Suppressor macrophage (primary cell): ENCODE measurements around the gene MITF.

Source experiments
- DNase-seq, 4 experiments: peaks; one replicate each; pipeline ENCODE4 v3.0.0-alpha.2; 2020 to 2022

The MITF gene

GRCh38 chr3:69972672-69973071, 233.4 kb downstream of the MITF start:
- peak in 1 of 4 experiments; percentile 25 for DNase-seq

- no peak for DNase-seq
Measured at GRCh38 chr3:69976021-69976420, 236.8 kb downstream of the MITF start.

GRCh38 chr3:69983546-69984265, 244.4 kb downstream of the MITF start:
- peak; percentile 48 to 76 (median 64) for DNase-seq

- no peak for DNase-seq
Measured at GRCh38 chr3:69985266-69985665, 246.0 kb downstream of the MITF start.

- no peak for DNase-seq
Measured at GRCh38 chr3:69986419-69986818, 247.2 kb downstream of the MITF start.

GRCh38 chr3:69987833-69988232, 248.6 kb downstream of the MITF start:
- no peak for DNase-seq

GRCh38 chr3:69993757-69994156, 254.5 kb downstream of the MITF start:
- no peak for DNase-seq

- DNase-seq = peak; percentile 65 to 84 (median 72)
Measured at GRCh38 chr3:69994919-69995318, 255.7 kb downstream of the MITF start.

- DNase-seq = no peak
Measured at GRCh38 chr3:69997631-69998307, 258.5 kb downstream of the MITF start.

GRCh38 chr3:69998759-69999139, 259.5 kb downstream of the MITF start:
- DNase-seq = no peak

GRCh38 chr3:69999140-70000027, 260.1 kb downstream of the MITF start, which contains the start of gene SAMMSON:
TSS of gene SAMMSON (plus strand) at chr3:69999733.
- DNase-seq = no peak

GRCh38 chr3:70000028-70000410, 260.8 kb downstream of the MITF start:
- DNase-seq = no peak

- no peak for DNase-seq
Measured at GRCh38 chr3:70000563-70001081, 261.4 kb downstream of the MITF start.

GRCh38 chr3:70003119-70003518, 263.9 kb downstream of the MITF start:
- no peak for DNase-seq

GRCh38 chr3:70006089-70006488, 266.8 kb downstream of the MITF start:
- peak; percentile 13 to 59 (median 36) for DNase-seq

- DNase-seq = peak; percentile 38 to 76 (median 56)
Measured at GRCh38 chr3:70010346-70010745, 271.1 kb downstream of the MITF start.

- no peak for DNase-seq
Measured at GRCh38 chr3:70011582-70011981, 272.3 kb downstream of the MITF start.
